NOMO-1 treated with DMSO at 0.1 percent for 48 hours (cell line): ENCODE results near the gene AXDND1.

Source experiments
- DNase-seq: peaks from one replicate; lab custom pipeline; 2025; ENCODE audit not compliant: unreplicated experiment; lab: John Stamatoyannopoulos, UW

The AXDND1 gene

GRCh38 chr1:179575497-179576314, 209.9 kb downstream of the AXDND1 start, which contains the start of gene NPHS2:
TSS of gene NPHS2 (minus strand) at chr1:179575948. CDS start at chr1:179575864, 84 bp downstream.
- DNase-seq: no peak

DNA sequence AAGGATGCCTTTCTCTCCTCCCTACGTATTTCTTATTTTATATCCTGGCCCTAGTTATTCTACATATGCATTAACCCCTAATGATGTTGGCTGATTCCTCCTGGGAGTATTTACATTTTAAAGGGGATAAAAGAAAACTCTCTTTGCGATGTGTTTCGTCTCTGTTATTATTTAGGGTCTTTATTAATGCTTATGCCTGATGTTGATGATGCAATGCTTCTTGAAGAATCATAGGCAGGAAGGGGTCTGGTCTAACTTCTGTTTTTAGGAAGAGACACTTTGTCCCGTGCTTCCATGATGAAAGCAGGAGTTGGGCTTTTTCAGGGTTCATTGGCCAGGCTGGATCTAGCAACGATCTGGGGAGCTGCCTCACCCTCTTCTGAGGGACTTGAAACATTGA, 210.7 kb downstream of the AXDND1 start:
- DNase-seq: no peak

- no peak for DNase-seq
Measured at GRCh38 chr1:179583771-179584320, 218.1 kb downstream of the AXDND1 start.

- DNase-seq: no peak
Measured at GRCh38 chr1:179586107-179586823, 220.5 kb downstream of the AXDND1 start.

- DNase-seq: no peak
Measured at GRCh38 chr1:179587336-179587735, 221.6 kb downstream of the AXDND1 start.

DNA sequence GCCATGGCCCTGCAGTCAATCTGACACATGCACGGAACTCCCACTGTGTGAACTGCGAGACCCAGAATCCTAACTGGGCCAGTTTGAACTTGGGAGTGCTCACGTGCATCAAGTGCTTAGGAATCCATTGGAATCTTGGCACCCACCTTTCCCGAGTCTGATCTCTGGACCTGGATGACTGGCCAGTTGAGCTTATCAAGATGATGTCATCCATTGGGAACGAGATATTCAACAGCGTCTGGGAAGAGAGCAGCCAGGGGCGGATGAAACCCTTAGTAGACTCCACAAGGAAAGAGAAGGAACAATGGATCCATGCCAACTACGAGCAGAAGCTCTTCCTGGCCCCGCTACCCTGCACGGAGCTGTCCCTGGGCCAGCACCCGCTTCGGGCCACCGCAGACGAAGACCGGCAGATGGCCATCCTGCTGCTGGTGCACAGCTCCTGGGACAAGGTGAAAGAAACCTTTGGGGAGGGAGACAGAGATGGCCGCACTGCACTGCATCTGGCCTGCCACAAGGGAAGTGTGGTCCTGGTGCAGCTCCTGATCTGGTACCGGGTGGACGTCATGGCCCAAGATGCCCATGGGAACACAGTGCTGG, 222.8 kb downstream of the AXDND1 start:
- no peak for DNase-seq

- DNase-seq: no peak
Measured at GRCh38 chr1:179589509-179589908, 223.7 kb downstream of the AXDND1 start.

GRCh38 chr1:179590671-179591070, 224.9 kb downstream of the AXDND1 start:
- DNase-seq: no peak

- DNase-seq: no peak
Measured at GRCh38 chr1:179591253-179591591, 225.5 kb downstream of the AXDND1 start.

- no peak for DNase-seq
Measured at GRCh38 chr1:179591592-179592580, 226.1 kb downstream of the AXDND1 start, which contains the start of gene TDRD5. TSS of gene TDRD5 (plus strand) at chr1:179591832. CDS start at chr1:179592616, 784 bp downstream.

GRCh38 chr1:179598631-179599030, 232.9 kb downstream of the AXDND1 start:
- DNase-seq: peak; percentile 84

DNA sequence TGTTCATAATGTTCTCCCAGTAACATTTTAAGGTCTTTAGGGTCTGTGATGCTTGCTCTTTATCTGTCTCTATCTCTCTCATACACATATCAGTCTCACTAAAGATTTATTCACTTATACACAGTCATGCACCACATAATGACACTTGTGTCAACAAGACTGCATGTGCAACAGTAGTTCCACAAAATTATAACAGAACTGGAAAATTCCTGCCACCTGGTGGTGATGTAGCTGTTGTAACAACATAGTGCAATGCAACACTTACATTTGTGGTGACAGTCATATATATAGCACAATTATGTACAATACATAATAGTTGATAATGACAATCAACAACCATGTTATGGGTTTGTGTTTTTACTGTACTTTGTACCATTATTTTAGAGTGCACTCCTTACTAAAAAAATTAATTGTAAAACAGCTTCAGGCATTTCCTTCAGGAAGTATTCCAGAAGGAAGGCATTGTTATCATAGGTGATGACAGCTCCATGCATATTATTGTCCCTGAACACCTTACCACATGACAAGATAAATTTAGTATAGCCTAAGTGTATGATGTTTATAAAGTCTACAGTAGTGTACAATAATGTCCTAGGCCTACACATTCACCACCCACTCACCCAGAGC, 234.0 kb downstream of the AXDND1 start:
- peak; percentile 70 for DNase-seq

GRCh38 chr1:179601093-179601492, 235.3 kb downstream of the AXDND1 start:
- no peak for DNase-seq
